Activated naive CD8-positive, alpha-beta T cell (primary cell): ENCODE measurements around the gene SDK2.

Source experiments
- H3K27ac Mint-ChIP-seq: one replicate; pipeline ENCODE4 v1.8.0; 2021; ENCODE audit warnings: mixed read lengths
- H3K27me3 Mint-ChIP-seq: one replicate; pipeline ENCODE4 v1.8.0; 2021; ENCODE audit warnings: mixed read lengths
- H3K36me3 Mint-ChIP-seq: one replicate; pipeline ENCODE4 v1.8.0; 2021; ENCODE audit warnings: mixed read lengths
- H3K4me1 Mint-ChIP-seq: one replicate; pipeline ENCODE4 v1.8.0; 2021; ENCODE audit warnings: low read depth, mixed read lengths
- H3K4me3 Mint-ChIP-seq: one replicate; pipeline ENCODE4 v1.8.0; 2021; ENCODE audit warnings: mild to moderate bottlenecking, mixed read lengths
- H3K9me3 Mint-ChIP-seq: one replicate; pipeline ENCODE4 v1.8.0; 2021; ENCODE audit warnings: low read depth, mixed read lengths

SDK2 gene

DNA sequence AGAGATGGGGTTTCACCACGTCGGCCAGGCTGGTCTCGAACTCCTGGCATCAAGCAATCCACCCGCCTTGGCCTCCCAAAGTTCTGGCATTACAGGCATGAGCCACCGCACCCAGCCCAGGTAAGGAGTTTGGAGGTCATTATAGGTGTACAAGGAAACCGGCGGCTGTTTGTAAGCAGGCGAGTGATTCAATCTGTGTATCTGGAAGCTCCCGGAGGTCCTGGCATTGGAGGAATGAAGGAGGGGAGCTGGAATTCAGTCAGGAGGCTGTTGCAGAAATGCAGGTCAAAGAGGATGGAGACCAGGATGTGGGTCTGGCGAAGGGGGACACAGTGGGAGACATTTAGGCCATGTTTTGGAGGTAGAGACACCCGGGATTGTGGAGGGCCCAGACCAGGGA, 351.2 kb downstream of the SDK2 start:
- H3K4me1 Mint-ChIP-seq = peaks cover 7% of the 10 kb centered on the region
- H3K4me3 Mint-ChIP-seq = no peak overlapping the region
- no peaks in the 10 kb centered on the region for H3K27me3 Mint-ChIP-seq
- H3K27ac Mint-ChIP-seq = no peak overlapping the region
- no peaks in the 10 kb centered on the region for H3K36me3 Mint-ChIP-seq
- H3K9me3 Mint-ChIP-seq = no peaks in the 10 kb centered on the region

DNA sequence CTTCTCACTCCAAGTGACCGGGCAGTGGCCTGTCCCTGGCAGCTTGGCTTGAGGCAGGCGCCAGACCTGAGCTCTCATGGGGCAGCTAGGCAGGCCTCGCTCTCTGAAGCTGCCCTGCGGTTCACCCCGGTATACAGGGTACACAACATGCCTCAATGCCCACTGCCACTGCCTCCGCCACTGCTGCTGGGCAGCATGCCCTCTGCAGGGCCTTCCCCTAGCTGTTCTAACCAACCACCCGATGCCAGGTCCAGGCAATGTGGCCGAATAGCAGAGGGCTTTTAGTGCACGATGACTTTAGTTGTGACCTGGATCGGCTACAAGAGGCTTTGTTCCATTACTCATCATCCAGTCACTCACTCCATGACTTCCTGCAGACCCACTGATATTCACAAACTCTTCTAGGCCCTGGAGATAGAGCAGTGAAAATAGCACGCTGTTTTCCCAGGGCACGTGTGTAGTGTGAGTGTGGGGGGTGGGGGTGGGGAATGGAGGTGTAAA, 352.2 kb downstream of the SDK2 start:
- H3K27ac Mint-ChIP-seq = no peak overlapping the region
- H3K4me3 Mint-ChIP-seq = no peak overlapping the region
- peaks cover 7% of the 10 kb centered on the region for H3K4me1 Mint-ChIP-seq
- no peaks in the 10 kb centered on the region for H3K27me3 Mint-ChIP-seq
- no peaks in the 10 kb centered on the region for H3K36me3 Mint-ChIP-seq
- H3K9me3 Mint-ChIP-seq = no peaks in the 10 kb centered on the region

GRCh38 chr17:73291260-73291801, 352.9 kb downstream of the SDK2 start:
- peaks cover 7% of the 10 kb centered on the region for H3K4me1 Mint-ChIP-seq
- no peaks in the 10 kb centered on the region for H3K9me3 Mint-ChIP-seq
- peaks cover 2% of the 10 kb centered on the region for H3K27me3 Mint-ChIP-seq
- H3K27ac Mint-ChIP-seq = no peak overlapping the region
- no peaks in the 10 kb centered on the region for H3K36me3 Mint-ChIP-seq
- no peak overlapping the region for H3K4me3 Mint-ChIP-seq

- Mint-ChIP-seq H3K9me3 (no peaks in the 10 kb centered on the region), H3K27me3 (peaks cover 2% of the 10 kb centered on the region), H3K36me3 (no peaks in the 10 kb centered on the region), H3K4me1 (peaks cover 7% of the 10 kb centered on the region), H3K27ac (no peak overlapping the region), H3K4me3 (no peak overlapping the region)
Observed at GRCh38 chr17:73290399-73291259, 353.6 kb downstream of the SDK2 start.

DNA sequence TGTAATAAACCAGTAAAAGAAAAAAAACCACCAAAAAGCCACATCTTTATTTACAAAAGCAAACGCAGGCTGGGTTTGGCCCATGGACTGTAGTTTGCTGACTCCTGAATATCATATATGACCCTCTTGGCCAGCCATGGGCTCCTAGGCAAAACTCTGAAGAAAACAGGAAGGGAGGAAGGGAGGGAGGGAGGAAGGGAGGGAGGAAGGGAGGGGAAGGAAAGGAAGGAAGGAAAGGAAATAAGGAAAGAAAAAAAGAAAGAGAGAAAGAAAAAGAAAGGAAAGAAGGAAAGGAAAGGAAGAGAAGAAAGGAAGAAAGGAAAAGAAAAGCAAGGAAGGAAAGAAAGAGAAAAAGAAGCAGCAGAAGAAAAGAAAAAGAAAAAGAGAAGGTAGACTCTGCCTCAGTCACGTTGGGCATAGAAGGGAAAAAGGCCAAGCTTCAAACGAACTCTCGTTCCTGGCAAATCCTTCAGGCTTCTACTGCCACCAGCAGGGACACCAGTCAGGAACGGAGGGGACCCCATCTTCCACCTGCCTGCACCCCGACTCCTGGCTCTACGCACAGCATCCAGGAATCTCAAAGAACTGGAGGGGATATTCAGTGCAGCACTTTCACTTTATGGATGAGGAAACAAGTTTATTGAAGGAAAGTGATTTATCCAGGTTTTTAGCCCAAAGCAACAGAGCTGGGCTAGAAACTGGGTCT, 354.5 kb downstream of the SDK2 start:
- no peak overlapping the region for H3K27ac Mint-ChIP-seq
- H3K9me3 Mint-ChIP-seq = no peaks in the 10 kb centered on the region
- H3K36me3 Mint-ChIP-seq = no peaks in the 10 kb centered on the region
- H3K4me1 Mint-ChIP-seq = peaks cover 7% of the 10 kb centered on the region
- H3K4me3 Mint-ChIP-seq = no peak overlapping the region
- H3K27me3 Mint-ChIP-seq = peaks cover 2% of the 10 kb centered on the region

GRCh38 chr17:73288534-73289302, 355.5 kb downstream of the SDK2 start:
- Mint-ChIP-seq H3K4me1 (peaks cover 7% of the 10 kb centered on the region), H3K36me3 (no peaks in the 10 kb centered on the region), H3K9me3 (no peaks in the 10 kb centered on the region), H3K27me3 (peaks cover 2% of the 10 kb centered on the region), H3K4me3 (no peak overlapping the region), H3K27ac (no peak overlapping the region)

GRCh38 chr17:73286863-73287296, 357.4 kb downstream of the SDK2 start:
- no peak overlapping the region for H3K27ac Mint-ChIP-seq
- H3K4me3 Mint-ChIP-seq = no peak overlapping the region
- H3K36me3 Mint-ChIP-seq = no peaks in the 10 kb centered on the region
- H3K4me1 Mint-ChIP-seq = peaks cover 7% of the 10 kb centered on the region
- no peaks in the 10 kb centered on the region for H3K9me3 Mint-ChIP-seq
- peaks cover 2% of the 10 kb centered on the region for H3K27me3 Mint-ChIP-seq

DNA sequence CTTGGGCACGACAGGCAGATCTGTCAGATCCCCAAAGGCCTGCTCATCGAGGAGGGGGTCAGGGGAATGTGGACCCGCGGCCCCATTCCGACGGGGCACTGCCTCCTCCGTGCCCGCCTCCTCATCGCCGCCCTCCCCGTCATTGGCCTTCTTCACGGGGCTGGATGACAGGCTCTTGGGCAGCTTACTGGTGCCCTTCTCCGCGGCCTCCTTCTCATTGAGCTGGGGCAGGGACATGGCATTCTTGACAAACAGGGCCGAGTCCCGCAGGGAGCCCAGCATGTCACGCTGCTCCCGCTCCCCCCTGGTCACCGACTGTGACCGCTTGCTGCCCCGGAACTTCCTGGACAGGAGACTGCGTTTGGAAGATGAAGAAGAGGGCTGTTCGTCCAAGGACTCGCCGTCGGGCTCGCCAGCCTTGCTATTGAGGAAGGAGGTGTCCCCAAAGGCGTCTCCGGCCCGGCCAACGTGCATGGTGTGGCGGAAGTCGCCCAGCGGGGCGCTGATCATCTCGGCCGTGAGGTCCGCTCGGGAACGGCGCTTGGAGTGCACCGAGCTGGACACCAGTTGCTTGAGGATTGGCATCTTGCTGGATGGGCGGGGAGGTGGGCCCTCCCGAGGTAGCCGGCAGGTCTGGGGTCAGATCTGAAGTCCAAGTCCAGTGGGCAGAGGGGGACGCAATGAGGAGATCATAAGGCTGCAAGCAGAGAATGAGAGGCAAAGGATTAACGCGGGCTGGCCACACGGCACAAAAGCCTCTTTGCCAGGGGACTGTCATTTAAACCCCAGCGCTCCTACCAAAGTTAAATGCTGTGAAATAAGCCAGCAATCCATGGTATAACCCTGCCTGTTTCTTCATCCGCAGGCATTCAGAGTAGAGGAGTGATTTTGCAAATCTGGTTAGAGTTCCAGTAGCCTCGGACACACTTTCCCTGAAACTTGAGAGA, 358.1 kb downstream of the SDK2 start:
- Mint-ChIP-seq H3K9me3 (no peaks in the 10 kb centered on the region), H3K4me3 (no peak overlapping the region), H3K27ac (no peak overlapping the region), H3K36me3 (no peaks in the 10 kb centered on the region), H3K4me1 (peaks cover 5% of the 10 kb centered on the region), H3K27me3 (peaks cover 2% of the 10 kb centered on the region)

GRCh38 chr17:73285603-73285908, 358.7 kb downstream of the SDK2 start:
- Mint-ChIP-seq H3K4me1 (peaks cover 2% of the 10 kb centered on the region), H3K36me3 (no peaks in the 10 kb centered on the region), H3K27ac (no peak overlapping the region)

GRCh38 chr17:73284906-73285602, 359.2 kb downstream of the SDK2 start:
- Mint-ChIP-seq H3K9me3 (no peaks in the 10 kb centered on the region), H3K4me1 (no peaks in the 10 kb centered on the region), H3K36me3 (no peaks in the 10 kb centered on the region), H3K4me3 (no peak overlapping the region), H3K27me3 (peaks cover 2% of the 10 kb centered on the region), H3K27ac (no peak overlapping the region)

More at GRCh38 chr17:73285603-73285908, 358.7 kb downstream of the SDK2 start:
- Mint-ChIP-seq H3K27me3 (peaks cover 2% of the 10 kb centered on the region), H3K9me3 (no peaks in the 10 kb centered on the region), H3K4me3 (no peak overlapping the region)
